SK-N-SH (cell line): Measurements from ENCODE around the gene TSC22D2. TPM values are rescaled to one million over a fixed set of nuclear protein-coding genes. Genes with fewer than 3 reads are reported as not detected.
A peak's percentile ranks its signal among the peaks of the same experiment; 100 is the strongest.

ENCODE experiments used
- CTCF ChIA-PET: fragments of 300-600, 350-600 bp; formaldehyde crosslinking; extraction: SDS; loops from one replicate; lab custom pipeline; 2021; lab: Yijun Ruan, JAX
- POLR2A ChIA-PET: fragments of 350-600 bp; sonication (Branson Sonifier 250); formaldehyde crosslinking; extraction: SDS; loops from one replicate; lab custom pipeline; 2020; ENCODE audit warnings: antibody characterized with exemption, inconsistent platforms; lab: Yijun Ruan, JAX
- DNase-seq: peaks from one replicate; pipeline ENCODE4 v3.0.0; 2012
- H2AFZ ChIP-seq: fragments of 200-600 bp; sonication (generic); 2 replicates; pipeline ENCODE4 v1.8.1; 2016; ENCODE audit warnings: antibody characterized with exemption, mild to moderate bottlenecking, low read depth
- H3F3A ChIP-seq: fragments of 200-600 bp; sonication (generic); replicated peaks from 2 replicates; pipeline ENCODE3; 2016; ENCODE audit warnings: antibody characterized with exemption, mild to moderate bottlenecking; ENCODE audit not compliant: insufficient read depth
- H3K27ac ChIP-seq, 2 experiments: fragments of 200-500 bp in 1 of 2; fragments of 200-600 bp in 1 of 2; sonication (Bioruptor generic) in 1 of 2; sonication (generic), shearing (Covaris generic) in 1 of 2; 2 replicates each; pipeline versions ENCODE4 v1.5.1 to v1.6.1; 2014 to 2016; ENCODE audit warnings: low read depth in 2 of 2, inconsistent platforms in 1 of 2, low read length in 1 of 2, mild to moderate bottlenecking in 1 of 2, mixed read lengths in 1 of 2
- H3K27me3 ChIP-seq: fragments of 200-600 bp; sonication (generic), shearing (Covaris generic); 2 replicates; pipeline ENCODE4 v1.6.1; 2016; ENCODE audit warnings: mixed run types; ENCODE audit not compliant: insufficient read depth
- H3K36me3 ChIP-seq, 2 experiments: fragments of 200-500 bp in 1 of 2; fragments of 200-600 bp in 1 of 2; sonication (Bioruptor generic) in 1 of 2; sonication (generic) in 1 of 2; replicated peaks in 1 of 2; 2 replicates each; pipeline versions ENCODE3 to v1.5.1; 2014 to 2016; ENCODE audit warnings: low read length in 1 of 2, mild to moderate bottlenecking in 1 of 2; ENCODE audit not compliant: insufficient read depth in 2 of 2, control insufficient read depth in 1 of 2
- H3K4me1 ChIP-seq, 2 experiments: fragments of 200-500 bp in 1 of 2; fragments of 200-600 bp in 1 of 2; sonication (Bioruptor generic) in 1 of 2; sonication (generic), shearing (Covaris generic) in 1 of 2; 2 replicates each; pipeline versions ENCODE4 v1.5.1 to v1.6.1; 2014 to 2016; ENCODE audit warnings: low read depth in 1 of 2, low read length in 1 of 2, mixed run types in 1 of 2; ENCODE audit not compliant: insufficient read depth in 2 of 2, control insufficient read depth in 1 of 2
- H3K4me2 ChIP-seq: fragments of 200-600 bp; sonication (generic), shearing (Covaris generic); 2 replicates; pipeline ENCODE4 v1.6.1; 2017; ENCODE audit warnings: mixed run types
- H3K4me3 ChIP-seq, 2 experiments: fragments of 200-500 bp in 1 of 2; fragments of 200-600 bp in 1 of 2; sonication (Bioruptor generic) in 1 of 2; sonication (generic), shearing (Covaris generic) in 1 of 2; 2 replicates each; pipeline versions ENCODE4 v1.5.1 to v1.8.1; 2014 to 2016; ENCODE audit warnings: low read depth in 2 of 2, inconsistent platforms in 1 of 2, low read length in 1 of 2, mild to moderate bottlenecking in 1 of 2, mixed read lengths in 1 of 2, moderate library complexity in 1 of 2
- H3K79me2 ChIP-seq: fragments of 200-600 bp; sonication (generic); 2 replicates; pipeline ENCODE4 v1.8.1; 2017; ENCODE audit warnings: mild to moderate bottlenecking; ENCODE audit not compliant: insufficient read depth
- H3K9ac ChIP-seq: fragments of 200-600 bp; sonication (generic); 2 replicates; pipeline ENCODE4 v1.6.1; 2017; ENCODE audit warnings: mixed run types
- H3K9me2 ChIP-seq: fragments of 200-600 bp; sonication (generic); 2 replicates; pipeline ENCODE4 v1.6.1; 2017; ENCODE audit warnings: mixed run types
- H3K9me3 ChIP-seq: fragments of 200-600 bp; sonication (generic); 2 replicates; pipeline ENCODE4 v1.6.1; 2017; ENCODE audit warnings: mixed run types, mild to moderate bottlenecking, moderate library complexity
- H4K20me1 ChIP-seq: fragments of 200-600 bp; sonication (generic); 2 replicates; pipeline ENCODE4 v1.6.1; 2017; ENCODE audit warnings: mild to moderate bottlenecking, mixed run types; ENCODE audit not compliant: insufficient read depth
- EP300 ChIP-seq, 2 experiments: IDR thresholded peaks; 2 replicates each; pipeline versions ENCODE4 v1.4.0 to v1.6.1; 2012; ENCODE audit warnings: borderline replicate concordance in 1 of 2, low read depth in 1 of 2, low read length in 1 of 2
- FOSL2 ChIP-seq: IDR thresholded peaks from 2 replicates; pipeline ENCODE4 v1.4.0; 2012; ENCODE audit warnings: low read depth, mild to moderate bottlenecking, moderate library complexity, borderline replicate concordance
- GABPA ChIP-seq: IDR thresholded peaks from 2 replicates; pipeline ENCODE4 v1.4.0; 2012; ENCODE audit warnings: low read depth, mild to moderate bottlenecking
- JUND ChIP-seq: IDR thresholded peaks from 2 replicates; pipeline ENCODE4 v1.4.0; 2012
- TEAD4 ChIP-seq: IDR thresholded peaks from 2 replicates; pipeline ENCODE4 v1.4.0; 2012; ENCODE audit warnings: mild to moderate bottlenecking, borderline replicate concordance; ENCODE audit not compliant: insufficient read depth
- WGBS: methylation state at CpG from one replicate; pipeline ENCODE4 v1.1.6; 2017; ENCODE audit warnings: low lambda C conversion rate; 5-methylcytosine and 5-hydroxymethylcytosine counted together
- polyA plus RNA-seq, 3 experiments: library from polyadenylated mRNA; depleted of rRNA; stranded (reverse); fragments of >200 nt; gene quantifications; 2 replicates each; pipeline ENCODE4 v1.2.3, GENCODE V29; 2012
- TF ChIP-seq, protein P1 (sequence below): fragments of 200-600 bp; sonication (generic); IDR thresholded peaks from 2 replicates; pipeline ENCODE4 v1.6.1; 2017; ENCODE audit warnings: antibody characterized with exemption, mild to moderate bottlenecking, moderate library complexity

The TSC22D2 gene
- polyA plus RNA-seq, 1 of the 3 experiments (the other 2 are of a cell fraction) = 4.8 TPM

DNA sequence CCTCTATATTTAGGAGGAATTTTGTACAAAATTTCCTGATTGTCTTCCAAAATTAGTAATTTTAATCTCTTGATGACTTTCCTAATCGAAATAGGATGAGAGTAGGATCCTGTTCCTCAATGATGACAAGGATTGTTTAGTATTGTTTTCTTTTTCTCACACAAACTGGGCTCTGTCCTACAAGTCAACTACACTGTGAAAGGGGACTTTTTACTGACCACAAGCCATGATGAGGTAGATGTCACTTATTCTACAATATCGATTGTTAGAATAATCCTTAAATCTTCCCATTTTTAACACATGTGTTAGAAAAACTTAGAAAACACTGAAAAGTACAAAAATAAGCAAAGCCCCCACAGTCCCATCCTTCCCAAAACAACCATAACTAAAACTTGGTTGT lies 35.8 kb upstream of the TSC22D2 start:
- POLR2A ChIA-PET = no interaction called here
- H3K9ac ChIP-seq = peak overlapping the region; percentile 41; the same call in 1 of the 2 replicates
- DNase-seq = no peak
- no peaks in the 10 kb centered on the region for H3K27me3 ChIP-seq
- peaks cover 0 to 14% of the 10 kb centered on the region in 2 experiments; a peak in 2 of 4 replicates for H3K4me1 ChIP-seq
- peaks cover 19% of the 10 kb centered on the region for H3K79me2 ChIP-seq
- peaks cover 40% of the 10 kb centered on the region for H3F3A ChIP-seq
- TF ChIP-seq EP300 (IDR thresholded peaks at IDR 0.05; ENCODE audit: borderline replicate concordance in 1 of 2, low read depth in 1 of 2, low read length in 1 of 2) (no peak), FOSL2 (no peak), JUND (no peak), GABPA (0 out of 2 replicates have a peak, but pooled peaks have one; percentile 1), TEAD4 (no peak)
- TF ChIP-seq, protein P1, sequence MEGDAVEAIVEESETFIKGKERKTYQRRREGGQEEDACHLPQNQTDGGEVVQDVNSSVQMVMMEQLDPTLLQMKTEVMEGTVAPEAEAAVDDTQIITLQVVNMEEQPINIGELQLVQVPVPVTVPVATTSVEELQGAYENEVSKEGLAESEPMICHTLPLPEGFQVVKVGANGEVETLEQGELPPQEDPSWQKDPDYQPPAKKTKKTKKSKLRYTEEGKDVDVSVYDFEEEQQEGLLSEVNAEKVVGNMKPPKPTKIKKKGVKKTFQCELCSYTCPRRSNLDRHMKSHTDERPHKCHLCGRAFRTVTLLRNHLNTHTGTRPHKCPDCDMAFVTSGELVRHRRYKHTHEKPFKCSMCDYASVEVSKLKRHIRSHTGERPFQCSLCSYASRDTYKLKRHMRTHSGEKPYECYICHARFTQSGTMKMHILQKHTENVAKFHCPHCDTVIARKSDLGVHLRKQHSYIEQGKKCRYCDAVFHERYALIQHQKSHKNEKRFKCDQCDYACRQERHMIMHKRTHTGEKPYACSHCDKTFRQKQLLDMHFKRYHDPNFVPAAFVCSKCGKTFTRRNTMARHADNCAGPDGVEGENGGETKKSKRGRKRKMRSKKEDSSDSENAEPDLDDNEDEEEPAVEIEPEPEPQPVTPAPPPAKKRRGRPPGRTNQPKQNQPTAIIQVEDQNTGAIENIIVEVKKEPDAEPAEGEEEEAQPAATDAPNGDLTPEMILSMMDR = no peak
- peak overlapping the region; percentile 77; the same call in 1 of the 2 replicates for H3K4me2 ChIP-seq
- 39% methylated on average over 2 of the region's 2 CpGs for WGBS
- no peaks in the 10 kb centered on the region for H3K9me2 ChIP-seq
- H3K4me3 ChIP-seq = peak overlapping the region in 1 of 2 experiments; percentile 9; a peak in 3 of 4 replicates
- H3K9me3 ChIP-seq = no peaks in the 10 kb centered on the region
- CTCF ChIA-PET = no interaction called here
- H2AFZ ChIP-seq = no peak overlapping the region
- no peaks in the 10 kb centered on the region for H4K20me1 ChIP-seq
- peak overlapping the region; percentile 50 to 97; a peak in 3 of 4 replicates for H3K27ac ChIP-seq
- no peaks in the 10 kb centered on the region for H3K36me3 ChIP-seq

DNA sequence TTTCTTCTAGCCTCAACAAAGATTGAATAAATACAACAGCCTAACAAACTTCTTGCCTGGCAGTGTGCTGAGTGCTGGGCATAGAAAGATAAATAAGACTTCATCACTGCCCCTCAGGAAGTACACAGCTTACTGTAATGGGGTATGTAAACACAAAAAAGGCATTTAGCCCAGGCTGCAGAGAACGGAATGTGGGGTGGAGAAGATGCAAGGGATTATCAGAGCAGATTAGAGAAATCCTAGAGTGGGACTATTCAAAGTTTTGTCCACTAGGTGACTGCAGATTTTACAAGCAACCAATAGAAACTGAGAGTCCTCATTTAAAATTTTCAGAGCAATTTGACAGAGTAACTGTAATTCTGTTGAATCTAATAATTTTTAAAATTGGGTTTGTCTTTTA lies 35.4 kb upstream of the TSC22D2 start:
- 70% methylated on average over 1 of the region's 1 CpG for WGBS
- Histone ChIP-seq H3K27me3 (no peaks in the 10 kb centered on the region), H3K4me1 (peaks cover 0 to 14% of the 10 kb centered on the region in 2 experiments; a peak in 2 of 4 replicates)

More for the DNA sequence above, 35.4 kb upstream of the TSC22D2 start:
- TF ChIP-seq, protein P1 = peak; percentile 47
- no peak for TF ChIP-seq EP300 (IDR thresholded peaks at IDR 0.05; ENCODE audit: borderline replicate concordance in 1 of 2, low read depth in 1 of 2, low read length in 1 of 2)
- H3K79me2 ChIP-seq = peaks cover 19% of the 10 kb centered on the region
- ChIA-PET POLR2A (no interaction called here), CTCF (no interaction called here)
- peak overlapping the region; percentile 41; the same call in 1 of the 2 replicates for H3K9ac ChIP-seq
- H3K4me3 ChIP-seq = no peak overlapping the region
- no peaks in the 10 kb centered on the region for H3K36me3 ChIP-seq
- no peak for DNase-seq
- peaks cover 43% of the 10 kb centered on the region for H3F3A ChIP-seq
- no peaks in the 10 kb centered on the region for H3K9me3 ChIP-seq
- no peak overlapping the region for H2AFZ ChIP-seq
- peak overlapping the region in 1 of 2 experiments; percentile 97; a peak in 3 of 4 replicates for H3K27ac ChIP-seq
- H3K9me2 ChIP-seq = no peaks in the 10 kb centered on the region
- H4K20me1 ChIP-seq = no peaks in the 10 kb centered on the region
- peak overlapping the region; percentile 77; the same call in 1 of the 2 replicates for H3K4me2 ChIP-seq
